ENCODE measurements around the gene PLA2G2E.

GRCh38 chr1:19885821-19886220 lies 37.6 kb downstream of the PLA2G2E start:
- TF ChIP-seq POLR2AphosphoS5 (IDR thresholded peaks at IDR 0.05; ENCODE audit: low read depth, low read length) = no peak
- no peak for TF ChIP-seq PAX5 (IDR thresholded peaks at IDR 0.05; ENCODE audit: insufficient read depth, low read length, severe bottlenecking)

Data from GM12891 (cell line).